NB4 (cell line): Measurements from ENCODE around the gene EEIG1.

Experiments used
- MYC ChIP-seq: IDR thresholded peaks from 2 replicates; pipeline ENCODE4 v1.6.1; 2011; ENCODE audit warnings: low read depth, low read length
- POLR2A ChIP-seq: IDR thresholded peaks from 2 replicates; pipeline ENCODE4 v1.6.1; 2011; ENCODE audit warnings: mild to moderate bottlenecking; ENCODE audit not compliant: insufficient read length; ENCODE audit errors: extremely low read depth
- TF ChIP-seq, protein P1 (sequence below): IDR thresholded peaks from one replicate; pipeline ENCODE4 v1.5.1; 2012; ENCODE audit warnings: low read depth, low read length
- TF ChIP-seq, protein P2 (sequence below): IDR thresholded peaks from 2 replicates; pipeline ENCODE4 v1.6.1; 2011; ENCODE audit warnings: low read depth, low read length

DNA sequence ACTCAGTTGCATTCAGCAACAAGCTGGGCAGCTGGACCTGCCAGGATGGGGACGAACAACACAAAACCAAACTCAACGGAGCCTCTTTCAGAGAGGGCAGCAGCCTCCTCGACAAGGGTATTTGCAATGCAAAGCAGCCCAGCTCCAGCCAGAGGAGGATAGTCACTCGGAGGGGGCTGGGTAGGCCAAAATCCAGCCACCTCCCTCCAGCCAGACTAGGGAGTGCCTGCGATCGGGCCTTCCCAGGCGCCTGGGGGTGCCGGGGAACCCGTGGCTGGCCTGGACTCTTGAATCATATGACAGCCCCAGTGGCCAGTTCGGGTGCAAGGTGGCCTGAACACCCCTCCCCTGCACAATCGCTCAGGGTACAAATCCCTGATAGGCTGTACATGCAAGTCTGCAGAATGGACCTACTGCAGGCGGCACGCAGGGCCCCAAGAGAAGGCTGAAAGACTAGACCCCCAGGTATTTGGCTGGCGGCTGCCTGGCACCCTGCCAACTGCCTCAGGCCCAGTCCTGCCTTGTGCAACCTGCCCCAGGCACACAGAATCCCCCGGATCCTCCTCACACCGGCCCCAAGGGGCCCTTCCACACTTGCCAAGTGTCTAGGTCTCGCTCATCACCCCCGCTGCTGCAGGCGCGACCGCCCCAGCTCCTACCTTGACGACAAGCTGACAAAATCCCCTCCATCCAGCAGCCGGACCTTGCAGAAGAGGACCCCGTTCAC, 1.3 kb downstream of the EEIG1 start:
- TF ChIP-seq, protein P1, sequence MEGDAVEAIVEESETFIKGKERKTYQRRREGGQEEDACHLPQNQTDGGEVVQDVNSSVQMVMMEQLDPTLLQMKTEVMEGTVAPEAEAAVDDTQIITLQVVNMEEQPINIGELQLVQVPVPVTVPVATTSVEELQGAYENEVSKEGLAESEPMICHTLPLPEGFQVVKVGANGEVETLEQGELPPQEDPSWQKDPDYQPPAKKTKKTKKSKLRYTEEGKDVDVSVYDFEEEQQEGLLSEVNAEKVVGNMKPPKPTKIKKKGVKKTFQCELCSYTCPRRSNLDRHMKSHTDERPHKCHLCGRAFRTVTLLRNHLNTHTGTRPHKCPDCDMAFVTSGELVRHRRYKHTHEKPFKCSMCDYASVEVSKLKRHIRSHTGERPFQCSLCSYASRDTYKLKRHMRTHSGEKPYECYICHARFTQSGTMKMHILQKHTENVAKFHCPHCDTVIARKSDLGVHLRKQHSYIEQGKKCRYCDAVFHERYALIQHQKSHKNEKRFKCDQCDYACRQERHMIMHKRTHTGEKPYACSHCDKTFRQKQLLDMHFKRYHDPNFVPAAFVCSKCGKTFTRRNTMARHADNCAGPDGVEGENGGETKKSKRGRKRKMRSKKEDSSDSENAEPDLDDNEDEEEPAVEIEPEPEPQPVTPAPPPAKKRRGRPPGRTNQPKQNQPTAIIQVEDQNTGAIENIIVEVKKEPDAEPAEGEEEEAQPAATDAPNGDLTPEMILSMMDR: no peak
- TF ChIP-seq, protein P2, sequence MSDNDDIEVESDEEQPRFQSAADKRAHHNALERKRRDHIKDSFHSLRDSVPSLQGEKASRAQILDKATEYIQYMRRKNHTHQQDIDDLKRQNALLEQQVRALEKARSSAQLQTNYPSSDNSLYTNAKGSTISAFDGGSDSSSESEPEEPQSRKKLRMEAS: no peak
- TF ChIP-seq MYC (no peak; the same call in 1 of the 2 replicates), POLR2A (no peak)
